GM21717 (cell line): ENCODE measurements around the gene BCL2L2.
"Not testable (repeated sequence)": the region's sequence is repeated elsewhere in the genome, so short reads cannot be mapped to it uniquely, and the experiment has no call there.

Source experiments
- ATAC-seq: cut with Tn5 transposase; IDR thresholded peaks from one replicate; pipeline ENCODE4 v1.9.1; 2021; ENCODE audit warnings: mild to moderate bottlenecking, moderate library complexity; ENCODE audit not compliant: unreplicated experiment

Gene BCL2L2

DNA sequence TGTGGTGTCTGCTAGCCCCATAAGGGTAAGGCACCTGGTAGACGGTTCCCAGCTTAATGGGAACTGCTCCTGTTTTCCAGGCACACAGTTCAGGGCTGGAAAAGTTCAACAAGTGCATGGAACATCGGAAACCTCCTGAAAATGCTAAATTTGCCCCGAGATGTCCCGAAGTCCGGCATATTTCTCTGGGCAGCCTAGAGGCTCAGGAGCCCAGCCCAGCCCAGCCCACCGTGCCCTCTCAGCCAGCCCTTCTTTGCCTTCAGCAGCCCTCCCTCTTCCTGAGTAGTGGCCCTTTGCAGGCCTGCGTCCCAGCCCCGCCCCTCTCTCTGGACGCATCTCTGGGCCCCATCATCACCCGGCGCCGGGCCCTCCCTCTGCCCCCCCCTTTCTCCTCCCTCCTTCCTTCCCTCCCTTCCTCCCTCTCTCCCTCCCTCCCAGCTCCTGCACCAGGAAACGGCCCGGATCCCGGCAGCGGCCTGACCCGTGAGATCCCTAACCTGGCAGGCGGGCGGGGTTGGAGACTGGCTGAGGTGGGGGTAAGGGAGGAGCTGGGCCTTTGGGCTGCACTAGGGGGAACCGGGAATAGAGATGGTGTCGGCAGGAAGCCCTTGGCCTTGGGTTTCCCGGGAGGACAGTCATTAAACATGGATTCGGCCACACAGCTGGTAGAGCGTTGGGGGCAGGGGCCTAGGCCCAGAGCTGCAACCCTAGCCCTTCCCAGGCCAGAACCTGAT is at the start of gene BCL2L2:
Gene BCL2L2, plus strand, starts transcription at position 422 of the 734 bp plus-strand sequence. CDS start 935 bp downstream, outside the sequence.
- no peak for ATAC-seq

DNA sequence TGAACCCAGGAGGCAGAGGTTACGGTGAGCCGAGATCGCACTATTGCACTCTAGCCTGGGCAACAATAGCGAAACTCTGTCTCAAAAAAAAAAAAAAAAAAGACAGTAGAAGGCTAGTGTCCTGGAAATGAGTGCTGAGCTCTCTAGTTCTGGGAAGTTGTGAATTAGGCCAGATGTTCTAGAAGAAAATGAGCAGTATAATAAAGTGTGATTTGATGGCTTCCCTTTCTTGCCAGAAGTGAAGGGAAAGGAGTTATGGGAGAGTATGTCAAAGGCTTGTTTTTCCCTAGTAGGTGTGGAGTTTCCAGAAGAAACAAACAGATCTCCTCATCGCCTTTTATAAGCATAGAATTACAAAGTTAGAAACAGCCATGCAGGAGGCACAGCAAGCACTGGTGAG is 48.4 kb upstream of the BCL2L2 start:
- no peak for ATAC-seq

DNA sequence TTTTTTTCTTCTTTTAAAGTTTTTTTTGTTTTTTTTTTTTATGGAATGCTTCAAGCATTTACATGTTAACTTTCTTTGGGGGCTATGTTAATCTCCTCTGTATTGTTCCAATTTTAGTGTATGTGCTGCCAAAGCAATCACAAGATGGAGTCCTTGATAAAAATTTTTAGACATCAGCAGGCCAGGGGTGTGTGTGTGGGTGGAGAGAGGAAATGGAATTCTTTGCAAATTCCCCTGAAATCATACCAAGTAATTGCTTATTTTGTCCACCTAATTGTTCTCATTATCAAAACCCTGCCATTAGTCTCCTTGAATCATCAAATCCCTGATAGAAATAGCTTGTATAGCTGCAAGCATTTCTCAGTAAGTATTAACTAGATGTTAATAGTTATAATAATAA is 47.2 kb upstream of the BCL2L2 start:
- ATAC-seq = no peak

GRCh38 chr14:23260849-23261248 is 45.8 kb upstream of the BCL2L2 start:
- ATAC-seq = not testable (repeated sequence)

DNA sequence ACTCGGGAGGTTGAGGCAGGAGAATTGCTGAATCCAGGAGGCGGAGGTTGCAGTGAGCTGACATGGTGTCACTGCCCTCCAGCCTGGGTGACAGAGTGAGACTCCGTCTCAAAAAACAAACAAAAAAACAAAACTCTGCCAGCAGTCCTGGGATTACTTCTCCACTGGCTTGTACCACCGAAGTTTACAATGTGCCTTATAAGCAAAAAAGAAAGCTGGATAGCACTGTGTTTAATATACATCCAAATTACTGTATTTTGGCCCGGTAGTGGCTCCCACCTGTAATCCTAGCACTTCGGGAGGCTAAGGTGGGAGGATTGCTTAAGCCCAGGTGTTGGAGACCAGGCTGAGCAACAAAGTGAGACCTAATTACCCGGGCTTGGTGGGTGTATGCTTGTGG is 37.4 kb upstream of the BCL2L2 start:
- ATAC-seq = no peak

DNA sequence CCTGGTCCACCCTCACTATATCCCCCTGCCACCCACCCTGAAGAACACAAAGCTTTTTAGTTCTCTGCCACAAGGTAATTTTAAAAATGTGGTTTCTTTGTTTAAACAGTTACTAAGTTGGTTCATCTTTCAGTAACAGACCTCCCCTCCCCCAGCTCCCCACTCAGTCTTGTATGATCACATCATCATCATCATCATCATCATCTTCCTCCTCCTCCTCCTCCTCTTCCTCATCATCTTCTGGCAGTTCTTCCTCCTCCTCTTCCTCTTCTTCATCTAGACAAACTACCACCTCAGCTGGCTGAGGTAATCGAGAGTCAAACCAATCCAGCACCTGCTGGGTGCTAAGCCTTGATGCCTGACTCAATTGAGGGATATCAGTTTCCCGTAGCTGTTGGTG is 31.2 kb upstream of the BCL2L2 start:
- no peak for ATAC-seq

GRCh38 chr14:23277189-23277588 is 29.4 kb upstream of the BCL2L2 start:
- no peak for ATAC-seq

- not testable (repeated sequence) for ATAC-seq
Observed at GRCh38 chr14:23277928-23278327, 28.7 kb upstream of the BCL2L2 start.

DNA sequence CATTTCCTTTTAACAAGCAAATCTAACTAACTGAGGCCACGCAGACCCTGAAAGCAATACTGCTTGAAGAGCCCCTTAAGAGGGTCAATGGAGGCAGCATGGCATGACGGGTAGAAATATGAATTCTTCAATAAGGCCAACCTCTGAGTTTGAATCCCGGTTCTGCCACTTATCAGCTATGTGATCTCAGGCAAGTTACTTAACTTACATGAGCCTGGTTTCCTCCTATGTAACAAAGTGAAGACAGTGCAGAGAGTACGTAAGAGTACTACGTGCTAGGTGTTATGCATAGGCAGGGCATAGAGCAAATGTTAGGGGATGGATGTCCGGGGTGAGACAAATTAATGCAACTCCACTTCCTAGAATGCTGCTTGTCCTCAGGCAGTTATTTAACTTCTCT is 25.4 kb upstream of the BCL2L2 start:
- no peak for ATAC-seq

DNA sequence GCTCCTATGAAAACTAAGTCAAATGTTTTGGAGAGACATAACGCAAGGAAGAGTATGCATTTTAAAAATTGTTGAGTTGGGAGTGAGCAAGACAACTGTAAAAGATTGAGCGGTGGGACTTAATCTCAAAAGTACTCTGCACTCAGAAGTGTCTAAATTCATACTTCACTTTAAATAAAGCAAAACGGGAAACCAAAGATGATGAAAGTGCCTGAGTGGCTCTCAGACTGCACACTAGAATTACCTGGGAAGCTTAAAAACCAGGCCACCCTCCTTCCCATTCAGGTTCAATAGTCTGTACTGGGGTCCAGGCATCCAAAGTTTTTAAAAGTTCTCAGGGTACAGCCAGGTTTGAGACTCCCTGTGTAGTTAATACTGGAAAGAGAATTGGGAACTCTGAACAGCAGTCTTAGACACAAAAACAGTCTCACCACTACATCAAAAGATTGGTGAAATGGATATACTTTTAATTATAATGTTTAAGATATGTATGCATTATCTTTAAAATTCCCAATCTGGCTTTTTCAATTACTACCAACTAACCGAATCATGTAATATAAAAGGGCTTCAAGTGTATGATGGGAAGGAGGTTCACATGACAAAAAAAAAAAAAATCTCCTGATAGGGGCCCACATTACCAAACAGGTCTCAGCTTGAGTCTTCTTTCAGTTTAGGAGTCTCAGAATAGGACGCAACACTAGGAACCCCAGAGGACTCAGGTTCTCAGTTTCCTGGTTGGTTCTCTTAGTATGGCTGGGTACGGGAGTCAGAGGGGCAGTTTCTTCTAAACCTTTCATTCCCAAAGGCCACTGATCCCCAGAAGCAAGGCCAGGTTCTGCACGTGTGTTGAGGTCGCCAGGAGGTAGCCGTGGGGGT is 21.7 kb upstream of the BCL2L2 start:
- ATAC-seq = no peak

GRCh38 chr14:23285530-23286019 is 21.1 kb upstream of the BCL2L2 start:
- peak; percentile 17 for ATAC-seq

DNA sequence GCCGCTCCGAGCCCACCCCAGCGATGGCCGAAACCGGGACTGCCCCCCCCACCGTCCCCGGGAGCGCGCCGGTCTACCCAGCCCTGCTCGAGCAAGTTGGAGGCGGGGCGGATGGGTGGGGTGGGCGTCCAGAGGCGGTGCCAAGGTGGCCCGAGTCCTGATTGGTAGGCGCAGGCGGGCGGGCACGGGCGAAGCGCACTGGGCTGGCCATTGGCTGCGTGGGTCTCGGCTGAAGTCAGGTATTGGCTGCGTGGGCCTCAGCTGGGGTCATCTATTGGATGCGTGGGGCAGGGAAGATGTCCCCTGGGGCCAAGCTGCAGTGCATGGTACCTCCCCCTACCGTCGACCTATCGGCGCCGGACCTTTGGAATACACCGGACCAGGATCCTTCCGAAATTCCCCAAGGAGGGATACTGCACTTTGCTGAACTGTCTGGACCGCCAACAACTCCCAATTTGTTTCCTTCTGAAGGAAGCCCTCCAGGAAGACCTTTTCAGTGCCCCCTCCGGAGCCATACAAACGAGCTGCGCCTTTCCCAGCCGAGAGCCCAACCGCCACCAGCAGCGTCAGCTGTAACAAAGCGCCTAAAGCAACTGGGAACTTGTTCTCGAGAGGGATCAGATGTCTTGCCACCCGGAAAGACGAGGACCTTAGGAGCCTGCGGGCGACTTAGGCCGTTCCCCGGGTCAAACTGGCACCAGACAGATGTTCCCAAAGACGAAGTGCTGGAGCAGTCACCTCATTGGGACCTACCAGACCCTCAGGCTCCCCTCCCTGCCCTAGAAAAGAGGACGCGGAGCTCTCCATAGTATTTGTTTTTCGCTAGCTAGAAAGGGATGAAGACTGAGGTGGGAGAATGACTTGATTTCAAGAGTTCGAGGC is 20.4 kb upstream of the BCL2L2 start, which contains the start of gene HOMEZ:
Gene HOMEZ, minus strand, starts transcription at position 113 of the 882 bp plus-strand sequence. CDS start 180 bp downstream, outside the sequence.
- peak; percentile 96 for ATAC-seq

DNA sequence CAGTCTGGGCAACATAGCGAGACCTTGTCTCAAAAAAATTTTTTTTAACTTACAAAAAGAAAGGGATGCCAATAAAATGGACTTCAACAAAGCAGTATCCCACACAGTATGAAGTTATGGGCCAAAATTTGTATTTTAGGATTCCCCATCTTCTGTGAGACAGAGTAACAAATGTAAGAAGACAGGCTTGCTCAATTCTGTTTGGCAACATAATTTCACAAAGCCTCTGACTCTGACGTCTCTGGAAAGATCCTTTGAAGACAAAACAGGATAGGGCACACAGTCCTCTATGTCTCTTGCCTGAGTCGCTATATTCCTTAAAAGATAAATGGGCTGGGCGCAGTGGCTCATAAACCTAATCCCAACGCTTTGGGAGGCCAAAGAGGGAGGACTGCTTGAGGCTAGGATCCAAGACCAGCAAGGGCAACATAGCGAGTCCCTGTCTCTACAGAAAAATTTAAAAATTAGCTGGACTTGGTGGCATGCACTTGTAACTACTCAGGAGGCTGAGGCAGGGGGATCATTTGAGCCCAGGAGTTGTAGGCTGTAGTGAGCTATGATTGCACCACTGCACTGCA is 19.6 kb upstream of the BCL2L2 start:
- no peak for ATAC-seq

DNA sequence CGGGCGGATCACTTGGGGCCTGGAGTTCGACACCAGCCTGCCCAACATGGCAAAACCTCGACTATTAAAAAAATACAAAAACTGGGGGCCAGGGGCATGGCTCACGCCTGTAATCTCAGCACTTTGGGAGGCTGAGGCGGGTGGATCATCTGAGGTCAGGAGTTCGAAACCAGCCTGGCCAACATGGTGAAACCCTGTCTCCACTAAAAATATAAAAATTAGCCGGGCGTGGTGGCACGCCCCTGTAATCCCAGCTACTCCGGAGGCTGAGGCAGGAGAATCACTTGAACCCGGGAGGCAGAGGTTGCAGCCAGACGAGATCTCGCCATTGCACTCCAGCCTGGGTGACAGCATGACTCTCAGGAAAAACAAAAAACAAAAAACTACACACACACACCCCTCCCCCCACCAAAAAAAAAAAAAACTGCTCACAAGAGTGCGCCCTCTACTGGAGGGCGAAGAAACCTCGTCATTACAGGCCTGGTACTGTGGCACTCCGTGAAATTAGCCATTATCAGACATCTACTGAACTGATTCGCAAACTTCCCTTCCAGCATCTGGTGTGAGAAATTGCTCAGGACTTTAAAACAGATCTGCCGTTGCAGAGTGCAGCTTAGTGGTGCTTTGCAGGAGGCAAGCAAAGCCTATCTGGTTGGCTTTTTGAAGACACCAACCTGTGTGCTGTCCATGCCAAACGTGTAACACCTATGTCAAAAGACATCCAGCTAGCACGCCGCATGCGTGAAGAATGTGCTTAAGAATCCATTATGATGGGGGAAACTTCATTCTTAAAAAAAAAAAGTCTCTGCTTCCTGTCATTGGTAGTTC is 11.7 kb upstream of the BCL2L2 start:
- no peak for ATAC-seq

DNA sequence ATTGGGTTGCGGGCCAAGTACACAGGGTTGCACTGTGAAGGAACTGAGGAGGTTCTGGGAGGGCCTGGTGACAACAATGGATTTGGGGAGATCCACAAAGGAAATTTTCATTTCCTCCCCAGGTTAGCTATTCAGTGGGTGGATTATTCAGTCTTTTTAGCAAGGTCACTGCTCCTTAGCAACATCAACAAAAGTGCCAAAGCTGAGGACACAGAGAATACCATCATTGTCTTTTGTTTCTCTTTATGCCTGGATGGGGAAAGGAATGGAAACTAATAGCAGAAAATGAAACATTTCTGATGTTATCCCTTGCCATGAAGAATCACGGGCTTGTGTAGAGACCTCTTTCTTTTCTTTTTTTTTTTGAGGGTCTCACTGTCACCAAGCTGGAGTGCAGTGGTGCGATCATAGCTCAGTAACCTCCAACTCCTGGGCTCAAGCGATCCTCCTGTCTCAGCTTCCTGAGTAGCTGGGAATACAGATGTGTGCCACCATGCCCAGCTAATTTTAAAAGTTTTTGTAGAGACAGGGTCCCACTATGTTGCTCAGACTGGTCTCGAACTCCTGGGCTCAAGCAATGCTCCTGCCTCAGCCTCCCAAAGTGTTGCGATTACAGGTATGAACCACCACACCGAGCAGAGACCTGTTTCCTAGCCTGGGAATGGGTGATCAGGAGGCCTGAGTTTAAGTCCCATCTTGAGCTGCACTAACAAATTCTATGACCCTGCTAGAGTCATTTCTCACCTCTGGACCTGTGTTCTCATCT is 10.4 kb upstream of the BCL2L2 start:
- no peak for ATAC-seq

- no peak for ATAC-seq
Observed at GRCh38 chr14:23297096-23297495, 9.5 kb upstream of the BCL2L2 start.

- ATAC-seq = no peak
Observed at GRCh38 chr14:23297611-23298277, 8.9 kb upstream of the BCL2L2 start.
